Esophagus squamous epithelium (tissue), 5 donors: ENCODE results near the gene DCPS. TPM values are rescaled to one million over a fixed set of nuclear protein-coding genes. Genes with fewer than 3 reads are reported as not detected.

ENCODE experiments used
- DNase-seq: peaks from one replicate; lab custom pipeline; 2025; lab: John Stamatoyannopoulos, UW
- H3K27ac ChIP-seq, 4 donors: fragments of 200-600 bp; sonication (generic); one replicate each; pipeline ENCODE4 v1.5.1; 2016 to 2019; ENCODE audit warnings: mild to moderate bottlenecking in 1 of 4
- H3K27me3 ChIP-seq, 4 donors: fragments of 200-600 bp; sonication (generic); 1 replicate in 3 of 4; 2 replicates in 1 of 4; pipeline versions ENCODE4 v1.5.1 to v1.6.0; 2017 to 2021; ENCODE audit warnings: antibody characterized with exemption in 1 of 4
- H3K36me3 ChIP-seq, 3 donors: fragments of 200-600 bp; sonication (generic); one replicate each; pipeline ENCODE4 v1.5.1; 2016 to 2019
- H3K4me1 ChIP-seq, 3 donors: fragments of 200-600 bp; sonication (generic); one replicate each; pipeline ENCODE4 v1.5.1; 2017 to 2019
- H3K4me3 ChIP-seq, 4 donors: fragments of 200-600 bp; sonication (generic); 1 replicate in 3 of 4; 2 replicates in 1 of 4; pipeline ENCODE4 v1.5.1; 2016 to 2019; ENCODE audit warnings: mild to moderate bottlenecking in 2 of 4, moderate library complexity in 1 of 4
- H3K9me3 ChIP-seq, 3 donors: fragments of 200-600 bp; sonication (generic); one replicate each; pipeline ENCODE4 v1.5.1; 2016 to 2019
- POLR2A ChIP-seq, 4 donors: fragments of 450-650 bp; IDR thresholded peaks; one replicate each; pipeline ENCODE4 v1.6.1; 2017; ENCODE audit warnings: antibody characterized with exemption in 4 of 4, mild to moderate bottlenecking in 4 of 4, moderate library complexity in 3 of 4
- WGBS, 2 donors: methylation state at CpG; one replicate each; pipeline ENCODE4 v1.1.5; 2018; 5-methylcytosine and 5-hydroxymethylcytosine counted together
- intact Hi-C: fragments of 100-400 bp; cut with DNase I; formaldehyde crosslinking; loops from one replicate; pipeline ENCODE4 v1.15.0; 2022
- total RNA-seq, 4 donors: library from RNA; depleted of rRNA; stranded (reverse); fragments of >200 nt; gene quantifications; one replicate each; pipeline ENCODE4 v1.1.0, GENCODE V29; 2016
- TF ChIP-seq, protein P1 (sequence below), 6 experiments: fragments of 450-650 bp in 4 of 6; fragments of 200-600 bp in 2 of 6; sonication (generic) in 2 of 6; IDR thresholded peaks; one replicate each; pipeline ENCODE4 v1.5.1; 2016 to 2019; ENCODE audit warnings: antibody characterized with exemption in 6 of 6, mild to moderate bottlenecking in 4 of 6, moderate library complexity in 4 of 6
- donor health status: DM: yes; HTN: yes; CAD: no.

DCPS gene
- total RNA-seq, 4 donors from 2014 or later: 12.0 to 25.7 (median 14.9) TPM

GRCh38 chr11:126317756-126318573 is 14.1 kb downstream of the DCPS start:
- peaks cover 0 to 25% (median 0%) of the 10 kb centered on the region in 3 donors for H3K36me3 ChIP-seq
- 36 to 41% methylated on average over 8 to 11 of the region's 14 CpGs for WGBS, 2 donors
- intact Hi-C loops: no loop called here
- no peaks in the 10 kb centered on the region for H3K9me3 ChIP-seq
- TF ChIP-seq, protein P1, sequence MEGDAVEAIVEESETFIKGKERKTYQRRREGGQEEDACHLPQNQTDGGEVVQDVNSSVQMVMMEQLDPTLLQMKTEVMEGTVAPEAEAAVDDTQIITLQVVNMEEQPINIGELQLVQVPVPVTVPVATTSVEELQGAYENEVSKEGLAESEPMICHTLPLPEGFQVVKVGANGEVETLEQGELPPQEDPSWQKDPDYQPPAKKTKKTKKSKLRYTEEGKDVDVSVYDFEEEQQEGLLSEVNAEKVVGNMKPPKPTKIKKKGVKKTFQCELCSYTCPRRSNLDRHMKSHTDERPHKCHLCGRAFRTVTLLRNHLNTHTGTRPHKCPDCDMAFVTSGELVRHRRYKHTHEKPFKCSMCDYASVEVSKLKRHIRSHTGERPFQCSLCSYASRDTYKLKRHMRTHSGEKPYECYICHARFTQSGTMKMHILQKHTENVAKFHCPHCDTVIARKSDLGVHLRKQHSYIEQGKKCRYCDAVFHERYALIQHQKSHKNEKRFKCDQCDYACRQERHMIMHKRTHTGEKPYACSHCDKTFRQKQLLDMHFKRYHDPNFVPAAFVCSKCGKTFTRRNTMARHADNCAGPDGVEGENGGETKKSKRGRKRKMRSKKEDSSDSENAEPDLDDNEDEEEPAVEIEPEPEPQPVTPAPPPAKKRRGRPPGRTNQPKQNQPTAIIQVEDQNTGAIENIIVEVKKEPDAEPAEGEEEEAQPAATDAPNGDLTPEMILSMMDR (IDR thresholded peaks at IDR 0.05): no peak
- no peak for TF ChIP-seq POLR2A (IDR thresholded peaks at IDR 0.05)
- H3K4me1 ChIP-seq: peaks cover 18 to 37% (median 23%) of the 10 kb centered on the region in 3 donors
- H3K4me3 ChIP-seq: peak overlapping the region in 3 of 4 donors; percentile 5 to 44 (median 17)
- no peaks in the 10 kb centered on the region for H3K27me3 ChIP-seq
- DNase-seq: no peak
- peak overlapping the region; percentile 26 to 90 (median 80) for H3K27ac ChIP-seq

DNA sequence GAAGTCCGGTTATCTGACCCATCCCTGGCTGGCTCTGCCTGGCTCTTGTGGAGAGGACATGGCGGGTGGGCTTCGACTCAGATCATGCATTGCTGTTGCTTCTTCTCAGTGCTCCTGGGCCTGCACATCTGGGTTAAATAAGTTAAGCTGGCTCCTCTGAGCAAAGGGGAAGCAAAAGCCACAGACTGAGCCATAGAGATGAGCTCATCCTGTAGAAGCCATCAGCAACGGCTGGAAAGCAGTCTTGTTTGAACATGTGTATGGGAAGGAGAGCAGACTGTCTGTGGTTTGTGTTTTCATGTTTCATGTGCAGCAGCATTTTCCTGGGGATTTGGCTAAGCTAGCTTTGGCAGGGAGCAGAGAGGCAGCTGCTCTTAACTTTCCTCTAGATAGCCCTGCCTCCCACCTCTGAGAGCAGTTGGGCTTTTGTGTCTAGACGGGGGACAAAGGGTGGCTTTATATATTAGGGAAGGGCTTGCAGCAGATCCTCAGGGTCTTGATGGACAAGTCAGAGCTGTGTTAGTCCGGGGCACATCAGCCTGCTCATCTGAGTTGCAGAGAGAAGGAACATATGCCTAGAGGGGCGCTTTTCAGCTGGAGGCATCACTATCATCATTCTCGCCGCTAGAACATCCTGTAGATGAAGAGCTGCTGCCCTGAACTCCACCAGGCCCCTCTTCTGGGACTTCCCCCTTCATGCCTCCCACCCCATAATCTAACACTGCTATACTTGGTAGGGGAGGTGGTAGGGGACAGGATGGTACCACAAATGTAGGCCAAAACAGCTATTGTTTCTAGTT is 14.9 kb downstream of the DCPS start:
- TF ChIP-seq, protein P1 (IDR thresholded peaks at IDR 0.05): no peak
- no peak for TF ChIP-seq POLR2A (IDR thresholded peaks at IDR 0.05)
- H3K9me3 ChIP-seq: no peaks in the 10 kb centered on the region
- intact Hi-C loops: no loop called here
- peak overlapping the region; percentile 26 to 90 (median 80) for H3K27ac ChIP-seq
- no peaks in the 10 kb centered on the region for H3K27me3 ChIP-seq
- DNase-seq: no peak
- 28 to 35% methylated on average over 4 to 5 of the region's 9 CpGs for WGBS, 2 donors
- H3K4me3 ChIP-seq: peak overlapping the region in 3 of 4 donors; percentile 5 to 44 (median 17)
- H3K36me3 ChIP-seq: peaks cover 0 to 21% (median 0%) of the 10 kb centered on the region in 3 donors
- H3K4me1 ChIP-seq: peaks cover 18 to 33% (median 23%) of the 10 kb centered on the region in 3 donors

DNA sequence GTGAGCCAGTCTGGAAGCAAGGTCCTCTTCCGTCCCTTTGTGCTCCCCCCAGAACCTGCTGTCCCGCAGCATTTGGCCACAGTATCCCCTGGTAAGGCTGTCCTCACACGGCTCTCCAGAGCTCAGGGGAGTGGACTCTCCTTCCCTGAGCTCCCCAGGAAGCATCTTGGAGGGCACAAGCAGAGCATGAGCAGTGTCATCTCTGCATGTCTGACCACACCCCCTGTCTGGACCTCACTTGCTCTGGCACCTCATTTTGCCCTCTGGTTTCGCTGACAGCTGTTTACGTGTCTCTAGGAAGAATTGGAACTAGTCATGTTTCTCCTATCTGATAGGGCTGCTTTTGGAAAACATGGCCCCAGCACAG is 15.5 kb downstream of the DCPS start:
- peaks cover 0 to 17% (median 0%) of the 10 kb centered on the region in 3 donors for H3K36me3 ChIP-seq
- no peak for DNase-seq
- TF ChIP-seq POLR2A (IDR thresholded peaks at IDR 0.05): no peak
- TF ChIP-seq, protein P1 (IDR thresholded peaks at IDR 0.05): no peak
- H3K4me3 ChIP-seq: no peak overlapping the region
- H3K27ac ChIP-seq: peak overlapping the region; percentile 26 to 90 (median 80)
- H3K9me3 ChIP-seq: no peaks in the 10 kb centered on the region
- WGBS, 2 donors: 59 to 70% methylated on average over 5 of the region's 5 CpGs
- intact Hi-C loops: no loop called here
- H3K4me1 ChIP-seq: peaks cover 18 to 33% (median 23%) of the 10 kb centered on the region in 3 donors
- H3K27me3 ChIP-seq: no peaks in the 10 kb centered on the region

DNA sequence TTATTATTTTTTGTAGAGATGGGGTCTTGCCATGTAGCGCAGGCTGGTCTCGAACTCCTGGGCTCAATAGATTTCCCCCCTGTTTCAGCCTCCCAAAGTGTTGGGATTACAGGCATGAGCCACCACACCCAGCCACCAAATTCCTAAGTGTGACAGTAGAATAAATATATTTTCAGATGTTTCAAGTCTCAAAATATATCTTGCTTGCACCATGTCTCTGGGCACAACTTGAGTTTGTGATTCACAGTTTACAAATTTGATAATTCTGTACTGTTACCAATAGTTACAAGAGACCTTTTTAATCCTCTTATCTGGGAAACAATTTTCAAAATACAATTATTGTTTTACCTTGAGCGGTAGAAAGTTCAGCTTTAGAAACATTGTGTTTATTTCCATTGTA is 19.1 kb downstream of the DCPS start:
- whole genome bisulfite sequencing, 2 donors: 90 to 98% methylated on average over 2 to 3 of the region's 3 CpGs
- Histone ChIP-seq H3K27ac (no peak overlapping the region), H3K4me1 (peaks cover 13 to 24% (median 16%) of the 10 kb centered on the region in 3 donors), H3K9me3 (no peaks in the 10 kb centered on the region), H3K27me3 (no peaks in the 10 kb centered on the region), H3K36me3 (peaks cover 0 to 5% (median 0%) of the 10 kb centered on the region in 3 donors), H3K4me3 (no peak overlapping the region)
- no peak for DNase-seq
- TF ChIP-seq, protein P1 (IDR thresholded peaks at IDR 0.05): no peak
- no peak for TF ChIP-seq POLR2A (IDR thresholded peaks at IDR 0.05)
- intact Hi-C loops: no loop called here
